ENCODE results near the gene RASEF.

RASEF gene

GRCh38 chr9:83067579-83067978 lies 4.6 kb upstream of the RASEF start:
- Mint-ChIP-seq H3K4me3 (no peak overlapping the region), H3K36me3 (ENCODE audit: low read depth) (no peaks in the 10 kb centered on the region), H3K4me1 (ENCODE audit: low read depth) (no peaks in the 10 kb centered on the region), H3K27ac (no peak overlapping the region), H3K9me3 (peaks cover 4% of the 10 kb centered on the region), H3K27me3 (peaks cover 25% of the 10 kb centered on the region)

GRCh38 chr9:83066771-83067170 lies 3.8 kb upstream of the RASEF start:
- Mint-ChIP-seq H3K36me3 (ENCODE audit: low read depth) (no peaks in the 10 kb centered on the region), H3K9me3 (peaks cover 4% of the 10 kb centered on the region), H3K4me1 (ENCODE audit: low read depth) (no peaks in the 10 kb centered on the region), H3K27ac (no peak overlapping the region), H3K27me3 (peaks cover 30% of the 10 kb centered on the region), H3K4me3 (no peak overlapping the region)

- no peaks in the 10 kb centered on the region for H3K4me1 Mint-ChIP-seq (ENCODE audit: low read depth)
- peaks cover 4% of the 10 kb centered on the region for H3K9me3 Mint-ChIP-seq
- H3K27ac Mint-ChIP-seq, result no peak overlapping the region
- H3K27me3 Mint-ChIP-seq, result peaks cover 45% of the 10 kb centered on the region
- no peaks in the 10 kb centered on the region for H3K36me3 Mint-ChIP-seq (ENCODE audit: low read depth)
- H3K4me3 Mint-ChIP-seq, result no peak overlapping the region
Observed at GRCh38 chr9:83065233-83065632, 2.3 kb upstream of the RASEF start.

GRCh38 chr9:83061990-83062650 lies 822 bp downstream of the RASEF start:
- no peaks in the 10 kb centered on the region for H3K4me1 Mint-ChIP-seq (ENCODE audit: low read depth)
- peaks cover 45% of the 10 kb centered on the region for H3K27me3 Mint-ChIP-seq
- no peak overlapping the region for H3K4me3 Mint-ChIP-seq
- H3K9me3 Mint-ChIP-seq, result peaks cover 4% of the 10 kb centered on the region
- H3K36me3 Mint-ChIP-seq (ENCODE audit: low read depth), result no peaks in the 10 kb centered on the region
- no peak overlapping the region for H3K27ac Mint-ChIP-seq

- Mint-ChIP-seq H3K4me1 (ENCODE audit: low read depth) (no peaks in the 10 kb centered on the region), H3K36me3 (ENCODE audit: low read depth) (no peaks in the 10 kb centered on the region), H3K9me3 (peaks cover 4% of the 10 kb centered on the region), H3K27ac (no peak overlapping the region), H3K27me3 (peaks cover 42% of the 10 kb centered on the region), H3K4me3 (no peak overlapping the region)
Observed at GRCh38 chr9:83061036-83061435, 1.9 kb downstream of the RASEF start.

- Mint-ChIP-seq H3K4me3 (no peak overlapping the region), H3K4me1 (ENCODE audit: low read depth) (no peaks in the 10 kb centered on the region)
Observed at GRCh38 chr9:83060556-83060955, 2.4 kb downstream of the RASEF start.

GRCh38 chr9:83059417-83059816 lies 3.5 kb downstream of the RASEF start:
- Mint-ChIP-seq H3K4me3 (no peak overlapping the region), H3K4me1 (ENCODE audit: low read depth) (no peaks in the 10 kb centered on the region), H3K36me3 (ENCODE audit: low read depth) (no peaks in the 10 kb centered on the region), H3K27me3 (peaks cover 32% of the 10 kb centered on the region), H3K9me3 (peaks cover 6% of the 10 kb centered on the region), H3K27ac (no peak overlapping the region)

More at GRCh38 chr9:83060556-83060955, 2.4 kb downstream of the RASEF start:
- no peak overlapping the region for H3K27ac Mint-ChIP-seq
- peaks cover 6% of the 10 kb centered on the region for H3K9me3 Mint-ChIP-seq
- peaks cover 40% of the 10 kb centered on the region for H3K27me3 Mint-ChIP-seq
- H3K36me3 Mint-ChIP-seq (ENCODE audit: low read depth), result no peaks in the 10 kb centered on the region

GRCh38 chr9:83056911-83057310 lies 6.0 kb downstream of the RASEF start:
- Mint-ChIP-seq H3K36me3 (ENCODE audit: low read depth) (no peaks in the 10 kb centered on the region), H3K27me3 (peaks cover 17% of the 10 kb centered on the region), H3K4me3 (no peak overlapping the region), H3K4me1 (ENCODE audit: low read depth) (no peaks in the 10 kb centered on the region), H3K9me3 (peaks cover 6% of the 10 kb centered on the region), H3K27ac (no peak overlapping the region)

GRCh38 chr9:83056174-83056573 lies 6.8 kb downstream of the RASEF start:
- Mint-ChIP-seq H3K36me3 (ENCODE audit: low read depth) (no peaks in the 10 kb centered on the region), H3K27me3 (peaks cover 10% of the 10 kb centered on the region), H3K9me3 (peaks cover 6% of the 10 kb centered on the region), H3K4me1 (ENCODE audit: low read depth) (no peaks in the 10 kb centered on the region), H3K4me3 (no peak overlapping the region), H3K27ac (no peak overlapping the region)

GRCh38 chr9:83047839-83048775 lies 14.8 kb downstream of the RASEF start:
- Mint-ChIP-seq H3K4me3 (no peak overlapping the region), H3K27me3 (no peaks in the 10 kb centered on the region), H3K9me3 (peaks cover 4% of the 10 kb centered on the region), H3K36me3 (ENCODE audit: low read depth) (no peaks in the 10 kb centered on the region), H3K4me1 (ENCODE audit: low read depth) (no peaks in the 10 kb centered on the region), H3K27ac (no peak overlapping the region)

- Mint-ChIP-seq H3K9me3 (peaks cover 4% of the 10 kb centered on the region), H3K4me3 (no peak overlapping the region), H3K36me3 (ENCODE audit: low read depth) (no peaks in the 10 kb centered on the region), H3K27me3 (no peaks in the 10 kb centered on the region), H3K4me1 (ENCODE audit: low read depth) (no peaks in the 10 kb centered on the region), H3K27ac (no peak overlapping the region)
Observed at GRCh38 chr9:83043597-83043996, 19.3 kb downstream of the RASEF start.

- Mint-ChIP-seq H3K36me3 (ENCODE audit: low read depth) (no peaks in the 10 kb centered on the region), H3K27me3 (no peaks in the 10 kb centered on the region), H3K4me3 (no peak overlapping the region), H3K4me1 (ENCODE audit: low read depth) (no peaks in the 10 kb centered on the region), H3K27ac (no peak overlapping the region), H3K9me3 (no peaks in the 10 kb centered on the region)
Observed at GRCh38 chr9:83041771-83042170, 21.2 kb downstream of the RASEF start.

- Mint-ChIP-seq H3K4me1 (ENCODE audit: low read depth) (no peaks in the 10 kb centered on the region), H3K27me3 (no peaks in the 10 kb centered on the region), H3K27ac (no peak overlapping the region), H3K36me3 (ENCODE audit: low read depth) (no peaks in the 10 kb centered on the region), H3K4me3 (no peak overlapping the region), H3K9me3 (no peaks in the 10 kb centered on the region)
Observed at GRCh38 chr9:83039303-83039702, 23.6 kb downstream of the RASEF start.

- no peaks in the 10 kb centered on the region for H3K27me3 Mint-ChIP-seq
- H3K9me3 Mint-ChIP-seq, result no peaks in the 10 kb centered on the region
- no peak overlapping the region for H3K4me3 Mint-ChIP-seq
- H3K27ac Mint-ChIP-seq, result no peak overlapping the region
- H3K36me3 Mint-ChIP-seq (ENCODE audit: low read depth), result no peaks in the 10 kb centered on the region
- H3K4me1 Mint-ChIP-seq (ENCODE audit: low read depth), result no peaks in the 10 kb centered on the region
Observed at GRCh38 chr9:83036043-83036442, 26.9 kb downstream of the RASEF start.

GRCh38 chr9:83035143-83035542 lies 27.8 kb downstream of the RASEF start:
- Mint-ChIP-seq H3K27ac (no peak overlapping the region), H3K4me1 (ENCODE audit: low read depth) (no peaks in the 10 kb centered on the region), H3K4me3 (no peak overlapping the region), H3K36me3 (ENCODE audit: low read depth) (no peaks in the 10 kb centered on the region), H3K27me3 (no peaks in the 10 kb centered on the region), H3K9me3 (no peaks in the 10 kb centered on the region)
